HEK293 (cell line): Measurements from ENCODE around the gene SLC7A1.

Experiments
- CTCF ChIA-PET: fragments of 350-600 bp; formaldehyde crosslinking; extraction: SDS; loops from one replicate; lab custom pipeline; 2021; ENCODE audit warnings: antibody characterized with exemption; lab: Yijun Ruan, JAX
- POLR2A ChIA-PET: fragments of 300-600 bp; formaldehyde crosslinking; extraction: SDS; loops from one replicate; lab custom pipeline; 2020; ENCODE audit warnings: antibody characterized with exemption, inconsistent platforms; lab: Yijun Ruan, JAX
- H3K27ac ChIP-seq: fragments of 200-500 bp; sonication (Bioruptor generic); 2 replicates; pipeline ENCODE4 v1.5.1; 2014; ENCODE audit warnings: low read depth, low read length, control low read depth, inconsistent platforms; ENCODE audit errors: extremely low read depth
- H3K36me3 ChIP-seq, 2 experiments: fragments of 200-500 bp in 1 of 2; sonication (Bioruptor generic) in 1 of 2; 1 replicate in 1 of 2; 2 replicates in 1 of 2; pipeline ENCODE4 v1.5.1; 2014 to 2017; ENCODE audit warnings: inconsistent platforms in 2 of 2, low read length in 2 of 2; ENCODE audit not compliant: control insufficient read depth in 2 of 2, insufficient read depth in 1 of 2
- H3K4me1 ChIP-seq: fragments of 200-500 bp; sonication (Bioruptor generic); 2 replicates; pipeline ENCODE4 v1.5.1; 2014; ENCODE audit warnings: mild to moderate bottlenecking, low read length, inconsistent platforms; ENCODE audit not compliant: control insufficient read depth, insufficient read depth
- H3K4me3 ChIP-seq: 2 replicates; pipeline ENCODE4 v1.5.1; 2011; ENCODE audit warnings: low read depth, mild to moderate bottlenecking, control low read depth, low read length, moderate library complexity
- H3K9me3 ChIP-seq: fragments of 200-500 bp; sonication (Bioruptor generic); 2 replicates; pipeline ENCODE4 v1.5.1; 2014; ENCODE audit warnings: low read depth, low read length, inconsistent platforms; ENCODE audit not compliant: control insufficient read depth, insufficient read depth
- FEZF1 ChIP-seq: fragments of 450-650 bp; formaldehyde crosslinking; IDR thresholded peaks from 2 replicates; pipeline ENCODE4 v1.5.1; 2016; ENCODE audit warnings: missing biosample characterization, missing genetic modification characterization
- GLIS1 ChIP-seq: fragments of 450-650 bp; formaldehyde crosslinking; IDR thresholded peaks from 2 replicates; pipeline ENCODE4 v1.5.1; 2016; ENCODE audit warnings: missing biosample characterization, missing genetic modification characterization
- KLF16 ChIP-seq: fragments of 450-650 bp; formaldehyde crosslinking; IDR thresholded peaks from 2 replicates; pipeline ENCODE4 v1.5.1; 2017; ENCODE audit warnings: missing biosample characterization, missing genetic modification characterization
- KLF8 ChIP-seq: fragments of 450-650 bp; formaldehyde crosslinking; IDR thresholded peaks from 2 replicates; pipeline ENCODE4 v1.5.1; 2016; ENCODE audit warnings: missing biosample characterization, missing genetic modification characterization
- OSR2 ChIP-seq: fragments of 450-650 bp; formaldehyde crosslinking; IDR thresholded peaks from 2 replicates; pipeline ENCODE4 v1.5.1; 2016; ENCODE audit warnings: missing biosample characterization, missing genetic modification characterization
- PRDM2 ChIP-seq: fragments of 450-650 bp; formaldehyde crosslinking; IDR thresholded peaks from 2 replicates; pipeline ENCODE4 v1.5.1; 2016; ENCODE audit warnings: missing biosample characterization, missing genetic modification characterization, borderline replicate concordance
- SCRT2 ChIP-seq: fragments of 450-650 bp; formaldehyde crosslinking; IDR thresholded peaks from 2 replicates; pipeline ENCODE4 v1.5.1; 2016; ENCODE audit warnings: missing biosample characterization, missing genetic modification characterization
- TSHZ1 ChIP-seq: fragments of 450-650 bp; formaldehyde crosslinking; IDR thresholded peaks from 2 replicates; pipeline ENCODE4 v1.5.1; 2016; ENCODE audit warnings: missing biosample characterization, missing genetic modification characterization, borderline replicate concordance
- ZBTB8A ChIP-seq: fragments of 450-650 bp; formaldehyde crosslinking; IDR thresholded peaks from 2 replicates; pipeline ENCODE4 v1.5.1; 2016; ENCODE audit warnings: missing biosample characterization, missing genetic modification characterization
- ZFP69B ChIP-seq: fragments of 450-650 bp; formaldehyde crosslinking; IDR thresholded peaks from 2 replicates; pipeline ENCODE4 v1.5.1; 2016; ENCODE audit warnings: missing biosample characterization, missing genetic modification characterization
- ZNF184 ChIP-seq: fragments of 450-650 bp; IDR thresholded peaks from 2 replicates; pipeline ENCODE4 v1.5.1; 2018; ENCODE audit warnings: missing biosample characterization, mild to moderate bottlenecking, missing genetic modification characterization
- ZNF19 ChIP-seq: fragments of 450-650 bp; formaldehyde crosslinking; IDR thresholded peaks from 2 replicates; pipeline ENCODE4; 2016; ENCODE audit warnings: missing biosample characterization, missing genetic modification characterization, low read depth
- ZNF2 ChIP-seq: fragments of 450-650 bp; formaldehyde crosslinking; IDR thresholded peaks from 2 replicates; pipeline ENCODE4 v1.5.1; 2016; ENCODE audit warnings: missing biosample characterization, missing genetic modification characterization
- ZNF302 ChIP-seq: fragments of 450-650 bp; formaldehyde crosslinking; IDR thresholded peaks from 2 replicates; pipeline ENCODE4 v1.5.1; 2016; ENCODE audit warnings: missing biosample characterization, missing genetic modification characterization, low read depth
- ZNF366 ChIP-seq: fragments of 450-650 bp; formaldehyde crosslinking; conservative IDR thresholded peaks from 2 replicates; pipeline ENCODE4 v1.5.1; 2016; ENCODE audit warnings: missing biosample characterization, missing genetic modification characterization
- ZNF394 ChIP-seq: fragments of 450-650 bp; formaldehyde crosslinking; IDR thresholded peaks from 2 replicates; pipeline ENCODE4 v1.5.1; 2016; ENCODE audit warnings: missing biosample characterization, missing genetic modification characterization, mild to moderate bottlenecking, moderate library complexity, borderline replicate concordance
- ZNF501 ChIP-seq: fragments of 450-650 bp; formaldehyde crosslinking; IDR thresholded peaks from 2 replicates; pipeline ENCODE4 v1.5.1; 2016; ENCODE audit warnings: missing biosample characterization, missing genetic modification characterization
- ZNF514 ChIP-seq: fragments of 450-650 bp; formaldehyde crosslinking; IDR thresholded peaks from 2 replicates; pipeline ENCODE4 v1.5.1; 2016; ENCODE audit warnings: missing biosample characterization, missing genetic modification characterization
- ZNF621 ChIP-seq: fragments of 450-650 bp; formaldehyde crosslinking; IDR thresholded peaks from 2 replicates; pipeline ENCODE4 v1.5.1; 2017; ENCODE audit warnings: missing biosample characterization, missing genetic modification characterization
- ZNF76 ChIP-seq: fragments of 450-650 bp; formaldehyde crosslinking; IDR thresholded peaks from 2 replicates; pipeline ENCODE4; 2016; ENCODE audit warnings: low read depth, missing biosample characterization, missing genetic modification characterization, borderline replicate concordance
- ZNF776 ChIP-seq: fragments of 450-650 bp; formaldehyde crosslinking; IDR thresholded peaks from 2 replicates; pipeline ENCODE4 v1.5.0; 2017; ENCODE audit warnings: missing biosample characterization, missing genetic modification characterization, borderline replicate concordance
- ZSCAN16 ChIP-seq: fragments of 450-650 bp; formaldehyde crosslinking; IDR thresholded peaks from 2 replicates; pipeline ENCODE4 v1.5.1; 2016; ENCODE audit warnings: missing biosample characterization, missing genetic modification characterization

The SLC7A1 gene

GRCh38 chr13:29605860-29606526 lies 10.5 kb upstream of the SLC7A1 start:
- Histone ChIP-seq H3K4me3 (no peak overlapping the region), H3K9me3 (no peaks in the 10 kb centered on the region), H3K27ac (no peak overlapping the region), H3K36me3 (no peaks in the 10 kb centered on the region), H3K4me1 (no peaks in the 10 kb centered on the region)
- ChIA-PET POLR2A (interaction anchor here (1.4 kb wide), 1 partner anchor 10 kb away, joined by 5 read pairs; no protein-coding TSS in a partner anchor), CTCF (no interaction called here)
- TF ChIP-seq FEZF1 (tag by site-specific recombination), result peak; percentile 92
- no peak for TF ChIP-seq ZNF394 (tag by site-specific recombination)

GRCh38 chr13:29598321-29598720 lies 2.8 kb upstream of the SLC7A1 start:
- no peaks in the 10 kb centered on the region for H3K4me1 ChIP-seq
- POLR2A ChIA-PET, result no interaction called here

More at GRCh38 chr13:29598321-29598720, 2.8 kb upstream of the SLC7A1 start:
- Histone ChIP-seq H3K4me3 (no peak overlapping the region), H3K36me3 (no peaks in the 10 kb centered on the region), H3K27ac (no peak overlapping the region), H3K9me3 (no peaks in the 10 kb centered on the region)
- CTCF ChIA-PET, result no interaction called here
- no peak for TF ChIP-seq ZNF76 (tag by site-specific recombination)
- no peak for TF ChIP-seq KLF8 (tag by site-specific recombination)
- no peak for TF ChIP-seq ZNF514 (tag by site-specific recombination)
- TF ChIP-seq GLIS1 (tag by site-specific recombination), result no peak
- no peak for TF ChIP-seq PRDM2 (tag by site-specific recombination)
- no peak for TF ChIP-seq ZNF2 (tag by site-specific recombination)
- no peak for TF ChIP-seq ZNF302 (tag by site-specific recombination)
- TF ChIP-seq ZNF501, result no peak
- TF ChIP-seq OSR2, result no peak
- no peak for TF ChIP-seq SCRT2 (tag by site-specific recombination)
- no peak for TF ChIP-seq ZBTB8A (tag by site-specific recombination)
- TF ChIP-seq ZNF621 (tag by site-specific recombination), result no peak
- no peak for TF ChIP-seq ZNF366 (tag by site-specific recombination)
- no peak for TF ChIP-seq ZSCAN16 (tag by site-specific recombination)
- no peak for TF ChIP-seq ZNF776 (tag by site-specific recombination)
- no peak for TF ChIP-seq ZNF19 (tag by site-specific recombination)
- no peak for TF ChIP-seq ZNF184 (tag by site-specific recombination)
- no peak for TF ChIP-seq TSHZ1 (tag by site-specific recombination)
- no peak for TF ChIP-seq KLF16 (tag by site-specific recombination)
- no peak for TF ChIP-seq ZFP69B (tag by site-specific recombination)
